Activated T-helper 2 cell treated with anti-CD3 and anti-CD28 coated beads, Interferon-gamma antibody, Interleukin-2, Interleukin-4, amounts not matched to agents 10 μg/mL and 5 μg/mL and 100 μg/mL, durations not matched to agents 14 hours and 24 hours and 36 hours (primary cell): ENCODE data around the gene XIST. TPM values are rescaled to one million over a fixed set of nuclear protein-coding genes. Genes with fewer than 3 reads are reported as not detected.
"Not testable (repeated sequence)": the region's sequence is repeated elsewhere in the genome, so short reads cannot be mapped to it uniquely, and the experiment has no call there.

ENCODE experiments used
- DNase-seq: peaks from one replicate; pipeline ENCODE4 v3.0.0; 2021; ENCODE audit warnings: low spot score
- H3K27ac Mint-ChIP-seq: one replicate; pipeline ENCODE4 v1.8.0; 2021; ENCODE audit warnings: mixed read lengths
- H3K27me3 Mint-ChIP-seq: one replicate; pipeline ENCODE4 v1.8.0; 2021; ENCODE audit warnings: low read depth, mixed read lengths
- H3K36me3 Mint-ChIP-seq: one replicate; pipeline ENCODE4 v1.8.0; 2021; ENCODE audit warnings: low read depth, mixed read lengths
- H3K4me1 Mint-ChIP-seq: one replicate; pipeline ENCODE4 v1.8.0; 2021; ENCODE audit warnings: low read depth, mixed read lengths
- H3K4me3 Mint-ChIP-seq: one replicate; pipeline ENCODE4 v1.8.0; 2021; ENCODE audit warnings: low read depth, mild to moderate bottlenecking, moderate library complexity, mixed read lengths
- H3K9me3 Mint-ChIP-seq: one replicate; pipeline ENCODE4 v1.8.0; 2021; ENCODE audit warnings: mixed read lengths
- intact Hi-C: fragments of 100-400 bp; cut with micrococcal nuclease; formaldehyde crosslinking; loops from one replicate; pipeline ENCODE4 v1.15.1; 2023
- total RNA-seq: library from RNA; stranded (reverse); gene quantifications from 2 replicates; pipeline ENCODE4 v1.2.3, GENCODE V29; 2022

Gene XIST
- total RNA-seq, 1 donor from 2014 or later = not detected

DNA sequence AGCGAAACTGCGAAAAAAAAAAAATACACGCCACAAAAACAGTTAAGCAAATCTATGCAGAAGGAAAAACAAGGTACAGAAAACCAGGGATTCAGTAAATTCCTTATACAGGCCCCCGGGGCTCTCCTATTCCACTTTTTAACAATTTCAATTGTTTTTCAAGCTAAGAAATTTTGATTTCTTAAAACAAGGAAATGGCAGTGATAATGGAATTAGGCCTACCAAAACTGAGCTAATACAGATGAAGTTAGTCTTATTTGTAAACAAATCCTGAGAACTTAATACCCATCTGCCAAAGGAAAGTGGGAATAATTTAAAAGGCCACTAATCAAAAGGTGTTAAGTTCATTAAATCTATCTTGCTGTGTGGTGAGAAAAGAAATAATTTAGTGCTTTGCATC is 20.2 kb downstream of the XIST start:
- H3K27me3 Mint-ChIP-seq = no peaks in the 10 kb centered on the region
- no peak overlapping the region for H3K4me3 Mint-ChIP-seq
- no peaks in the 10 kb centered on the region for H3K9me3 Mint-ChIP-seq
- no peaks in the 10 kb centered on the region for H3K4me1 Mint-ChIP-seq
- DNase-seq = no peak
- intact Hi-C loops = no loop called here
- H3K27ac Mint-ChIP-seq = no peak overlapping the region
- H3K36me3 Mint-ChIP-seq = no peaks in the 10 kb centered on the region

DNA sequence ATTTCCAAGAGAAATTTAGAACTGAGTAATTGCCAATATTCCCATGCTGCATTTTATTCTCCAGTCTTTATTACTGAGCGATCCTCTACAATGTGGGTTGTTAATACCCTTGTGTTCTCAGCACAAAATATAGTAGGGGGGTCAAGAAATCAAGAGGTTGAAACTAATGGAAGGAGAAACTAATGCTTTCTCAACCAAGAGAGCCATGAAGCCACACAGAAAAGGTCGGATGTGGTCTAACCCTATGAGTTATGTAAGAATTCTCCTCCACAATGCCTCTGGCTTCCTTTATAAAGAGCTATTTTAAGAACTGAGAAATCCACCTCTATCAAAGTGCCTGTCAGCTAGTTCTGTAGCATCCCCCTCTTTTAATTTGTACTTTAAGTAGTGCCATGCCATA is 21.0 kb downstream of the XIST start:
- Mint-ChIP-seq H3K4me3 (no peak overlapping the region), H3K27ac (no peak overlapping the region), H3K27me3 (no peaks in the 10 kb centered on the region), H3K36me3 (no peaks in the 10 kb centered on the region), H3K9me3 (no peaks in the 10 kb centered on the region), H3K4me1 (no peaks in the 10 kb centered on the region)
- intact Hi-C loops = no loop called here
- no peak for DNase-seq

DNA sequence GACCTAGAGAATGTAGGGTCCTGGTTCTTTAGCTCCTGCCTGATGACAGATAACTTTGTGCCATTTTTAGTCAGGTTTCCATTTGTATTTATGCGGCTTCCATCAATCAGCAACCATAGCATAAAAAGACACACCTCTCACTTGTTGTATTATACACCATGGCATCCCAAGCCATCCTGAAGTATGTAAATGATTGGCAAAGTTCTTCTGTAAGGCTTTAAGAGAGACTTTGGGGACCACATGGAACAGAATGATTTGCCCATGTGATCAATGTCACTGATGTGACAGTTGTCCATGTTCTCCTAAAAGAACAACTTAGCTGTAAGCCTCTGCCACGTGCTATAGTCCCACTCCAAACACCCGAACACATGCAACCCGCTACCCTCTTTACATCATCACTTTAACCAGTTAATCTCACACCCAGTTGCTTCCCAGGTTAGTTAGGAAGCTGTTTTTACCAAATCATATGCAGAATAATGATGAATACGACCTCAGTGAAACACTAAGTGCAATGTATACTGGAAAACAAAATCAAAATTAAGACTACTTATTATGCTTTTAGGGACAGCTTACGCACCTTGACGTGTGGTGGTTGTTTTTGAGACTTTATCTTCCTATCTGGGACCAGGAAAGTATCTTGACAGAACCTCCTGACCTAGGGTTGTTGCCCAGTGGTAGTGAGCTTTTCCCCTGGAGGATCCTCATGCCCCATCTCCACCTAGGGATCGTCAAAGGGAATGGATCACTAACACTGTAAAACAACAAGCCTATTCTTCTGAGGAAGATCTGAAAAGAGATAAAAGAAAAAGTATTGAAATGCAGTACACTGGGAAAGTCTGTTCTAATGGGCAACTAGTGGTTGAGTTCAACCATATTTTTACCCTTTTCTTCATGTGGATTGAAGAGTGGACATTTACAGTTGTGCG is 21.8 kb downstream of the XIST start:
- H3K36me3 Mint-ChIP-seq = no peaks in the 10 kb centered on the region
- H3K27me3 Mint-ChIP-seq = no peaks in the 10 kb centered on the region
- H3K27ac Mint-ChIP-seq = no peak overlapping the region
- no peak for DNase-seq
- no peak overlapping the region for H3K4me3 Mint-ChIP-seq
- no peaks in the 10 kb centered on the region for H3K4me1 Mint-ChIP-seq
- H3K9me3 Mint-ChIP-seq = no peaks in the 10 kb centered on the region
- intact Hi-C loops = no loop called here

DNA sequence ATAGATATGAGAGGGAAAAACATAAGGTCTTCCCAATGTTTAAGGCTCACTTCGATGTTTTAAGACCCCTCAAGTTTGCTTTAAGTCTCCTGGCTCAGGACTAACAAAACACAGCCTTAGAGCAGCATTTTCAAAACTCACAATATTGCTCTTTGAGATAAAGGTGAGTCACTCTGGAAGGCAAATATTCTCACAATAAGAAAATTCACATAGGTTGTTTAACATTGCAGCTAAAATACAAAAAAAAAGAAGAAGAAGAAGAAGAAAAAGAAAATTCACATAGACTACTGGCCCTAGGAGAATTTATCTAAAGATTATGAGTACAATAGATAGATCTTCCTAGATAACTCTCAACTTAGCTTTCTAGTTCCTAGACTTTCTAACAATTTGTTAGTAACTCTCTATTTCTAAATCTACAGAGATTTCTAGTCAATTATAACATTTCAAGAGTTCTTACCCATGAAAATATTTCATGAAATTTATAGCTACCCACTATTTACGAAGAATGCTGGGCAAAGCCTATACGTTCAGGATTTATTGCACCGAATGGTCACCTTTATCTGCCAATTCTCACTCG is 22.5 kb downstream of the XIST start:
- H3K9me3 Mint-ChIP-seq = no peaks in the 10 kb centered on the region
- H3K27ac Mint-ChIP-seq = no peak overlapping the region
- intact Hi-C loops = no loop called here
- no peak overlapping the region for H3K4me3 Mint-ChIP-seq
- no peaks in the 10 kb centered on the region for H3K27me3 Mint-ChIP-seq
- no peaks in the 10 kb centered on the region for H3K36me3 Mint-ChIP-seq
- no peak for DNase-seq
- H3K4me1 Mint-ChIP-seq = no peaks in the 10 kb centered on the region

DNA sequence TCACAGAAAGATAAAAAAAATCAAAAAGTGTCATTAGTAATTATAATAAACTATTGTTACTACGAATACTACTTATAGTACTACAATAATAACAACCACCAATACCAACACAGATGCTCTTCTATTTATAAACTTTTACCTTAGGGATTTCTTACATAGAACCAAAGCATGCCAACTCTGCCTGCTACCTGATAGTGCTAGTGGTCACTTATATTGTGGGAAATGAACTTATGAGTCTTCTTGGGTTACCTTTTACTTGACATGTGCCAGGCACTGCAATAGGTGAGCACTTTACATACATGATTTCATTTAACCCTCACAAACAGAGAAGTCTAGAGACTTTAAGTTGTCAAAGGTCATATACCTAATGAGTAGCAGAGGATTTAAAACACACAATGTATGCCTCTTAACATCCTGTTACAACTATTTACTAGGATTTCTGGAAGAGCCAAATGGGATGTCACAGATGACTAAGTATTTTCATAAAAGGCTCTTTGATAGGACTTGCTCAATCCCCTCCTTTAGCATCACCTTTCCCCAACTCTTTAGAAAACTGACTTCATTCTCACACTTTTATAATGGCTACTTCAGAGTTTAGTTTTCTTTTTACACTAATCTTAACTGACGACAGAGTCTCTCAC is 24.3 kb downstream of the XIST start:
- no peaks in the 10 kb centered on the region for H3K36me3 Mint-ChIP-seq
- no peak overlapping the region for H3K4me3 Mint-ChIP-seq

DNA sequence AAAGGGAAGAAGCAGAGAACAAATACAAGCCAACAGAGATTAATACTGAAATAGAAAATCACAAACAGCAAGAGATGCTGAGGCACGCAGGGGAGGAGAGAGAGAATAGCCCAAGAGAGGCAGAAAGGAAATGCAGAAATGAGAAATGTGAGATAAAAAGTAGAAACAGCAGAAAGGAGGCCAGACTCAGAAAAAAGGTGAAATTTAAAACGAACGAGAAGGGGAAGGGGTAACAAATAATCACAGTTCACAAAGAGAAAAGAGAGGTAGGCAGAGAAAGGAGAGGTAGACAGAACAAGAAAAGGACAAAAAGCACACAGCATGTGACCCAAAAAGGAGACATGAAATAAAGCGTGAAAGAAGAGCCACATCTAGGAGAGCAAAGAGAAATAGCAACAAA is 25.1 kb downstream of the XIST start:
- H3K36me3 Mint-ChIP-seq = no peaks in the 10 kb centered on the region
- H3K9me3 Mint-ChIP-seq = no peaks in the 10 kb centered on the region
- H3K27ac Mint-ChIP-seq = no peak overlapping the region
- intact Hi-C loops = no loop called here
- no peaks in the 10 kb centered on the region for H3K27me3 Mint-ChIP-seq
- no peak for DNase-seq
- H3K4me3 Mint-ChIP-seq = no peak overlapping the region
- no peaks in the 10 kb centered on the region for H3K4me1 Mint-ChIP-seq

More for the DNA sequence above, 24.3 kb downstream of the XIST start:
- intact Hi-C loops = no loop called here
- DNase-seq = no peak
- H3K27ac Mint-ChIP-seq = no peak overlapping the region
- no peaks in the 10 kb centered on the region for H3K4me1 Mint-ChIP-seq
- no peaks in the 10 kb centered on the region for H3K9me3 Mint-ChIP-seq
- H3K27me3 Mint-ChIP-seq = no peaks in the 10 kb centered on the region

DNA sequence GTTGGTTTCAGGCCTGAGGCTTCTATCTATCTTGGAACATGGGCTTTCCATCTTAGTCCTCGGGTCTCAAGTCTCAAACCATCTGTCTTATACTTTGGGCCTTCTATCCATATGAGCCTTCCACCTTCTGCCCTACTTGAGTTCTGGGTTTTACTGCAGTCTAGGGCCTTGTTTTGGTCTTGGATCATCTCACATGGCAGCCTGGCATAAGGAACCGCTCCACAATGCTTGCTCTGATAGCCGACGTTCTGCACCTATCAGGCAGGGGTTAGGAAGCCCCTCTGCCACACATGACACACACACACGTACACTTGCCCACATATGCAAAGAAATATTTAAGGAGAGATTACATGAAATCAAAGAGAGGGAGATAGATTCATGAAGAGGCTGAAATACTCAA is 25.5 kb downstream of the XIST start:
- H3K36me3 Mint-ChIP-seq = no peaks in the 10 kb centered on the region
- no peaks in the 10 kb centered on the region for H3K4me1 Mint-ChIP-seq
- intact Hi-C loops = no loop called here
- H3K9me3 Mint-ChIP-seq = no peaks in the 10 kb centered on the region
- H3K27ac Mint-ChIP-seq = no peak overlapping the region
- no peaks in the 10 kb centered on the region for H3K27me3 Mint-ChIP-seq
- DNase-seq = no peak
- H3K4me3 Mint-ChIP-seq = no peak overlapping the region

DNA sequence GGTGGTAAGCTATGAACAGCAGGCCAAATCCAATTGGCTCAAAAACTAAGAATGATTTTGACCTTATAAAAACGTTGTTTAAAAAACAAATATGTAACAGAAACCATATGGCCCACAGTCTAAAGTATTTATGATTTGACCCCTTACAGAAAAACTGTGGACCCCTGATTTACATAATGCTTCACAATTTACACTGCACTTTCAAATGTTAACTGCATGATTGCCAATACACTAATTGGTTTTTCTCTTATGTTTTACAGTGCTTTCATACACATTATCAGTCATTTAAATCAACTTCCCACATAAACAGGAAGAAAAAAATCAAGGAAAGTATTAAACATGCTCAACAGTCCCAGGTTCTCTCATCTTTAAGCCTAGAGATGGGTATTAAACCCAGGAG is 26.9 kb downstream of the XIST start:
- no peaks in the 10 kb centered on the region for H3K4me1 Mint-ChIP-seq
- H3K9me3 Mint-ChIP-seq = no peaks in the 10 kb centered on the region
- H3K36me3 Mint-ChIP-seq = no peaks in the 10 kb centered on the region
- no peak overlapping the region for H3K27ac Mint-ChIP-seq
- no peaks in the 10 kb centered on the region for H3K27me3 Mint-ChIP-seq
- intact Hi-C loops = no loop called here
- no peak for DNase-seq
- H3K4me3 Mint-ChIP-seq = no peak overlapping the region

DNA sequence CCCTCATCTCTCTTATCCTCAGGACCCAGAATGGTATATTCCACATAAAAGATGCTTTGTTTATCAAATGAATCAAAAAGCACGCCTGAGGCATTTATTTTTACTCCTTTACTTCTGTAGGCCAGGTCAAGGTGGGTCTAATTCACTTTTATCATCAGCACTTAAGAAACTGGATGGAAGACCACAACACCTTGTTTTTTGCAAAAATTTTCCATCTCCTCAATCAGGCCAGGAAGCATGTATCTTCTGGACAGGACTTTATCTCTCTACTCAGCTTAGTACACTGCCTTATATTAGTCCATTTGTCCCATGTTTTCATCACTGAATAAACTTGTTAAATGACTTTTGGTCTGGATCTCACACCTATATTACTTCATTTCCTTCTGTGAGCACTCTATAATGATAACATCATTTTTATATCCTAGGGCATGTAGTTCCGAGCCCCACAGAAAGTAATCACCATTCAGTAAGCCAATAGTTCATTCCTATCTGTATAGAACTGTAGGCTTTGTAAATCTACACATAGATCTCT is 29.0 kb downstream of the XIST start:
- H3K27me3 Mint-ChIP-seq = no peaks in the 10 kb centered on the region
- H3K27ac Mint-ChIP-seq = no peak overlapping the region
- no peaks in the 10 kb centered on the region for H3K9me3 Mint-ChIP-seq
- intact Hi-C loops = no loop called here
- no peak overlapping the region for H3K4me3 Mint-ChIP-seq
- DNase-seq = no peak
- H3K36me3 Mint-ChIP-seq = no peaks in the 10 kb centered on the region
- no peaks in the 10 kb centered on the region for H3K4me1 Mint-ChIP-seq

DNA sequence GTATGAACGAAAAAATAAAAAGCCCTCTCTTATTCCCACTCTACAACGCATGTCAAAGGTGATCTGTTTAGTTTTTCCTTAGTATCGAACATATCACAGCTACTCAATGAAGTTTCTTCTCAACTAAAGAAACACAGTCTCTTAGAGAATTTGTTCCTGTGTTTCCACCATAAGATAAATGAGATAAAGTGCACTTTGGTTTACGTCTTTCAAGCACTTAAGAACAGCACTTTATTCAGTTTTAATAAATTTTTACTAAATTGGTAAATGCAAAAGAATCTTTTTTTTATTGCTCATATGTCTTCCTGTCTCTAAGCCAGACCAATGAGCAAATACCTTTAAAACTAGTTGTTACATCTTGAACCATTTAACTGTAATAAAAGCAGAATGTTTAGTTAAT is 29.7 kb downstream of the XIST start:
- no peak for DNase-seq
- H3K27ac Mint-ChIP-seq = no peak overlapping the region
- H3K27me3 Mint-ChIP-seq = no peaks in the 10 kb centered on the region
- no peaks in the 10 kb centered on the region for H3K9me3 Mint-ChIP-seq
- H3K4me3 Mint-ChIP-seq = no peak overlapping the region
- no peaks in the 10 kb centered on the region for H3K36me3 Mint-ChIP-seq
- intact Hi-C loops = no loop called here
- H3K4me1 Mint-ChIP-seq = no peaks in the 10 kb centered on the region

DNA sequence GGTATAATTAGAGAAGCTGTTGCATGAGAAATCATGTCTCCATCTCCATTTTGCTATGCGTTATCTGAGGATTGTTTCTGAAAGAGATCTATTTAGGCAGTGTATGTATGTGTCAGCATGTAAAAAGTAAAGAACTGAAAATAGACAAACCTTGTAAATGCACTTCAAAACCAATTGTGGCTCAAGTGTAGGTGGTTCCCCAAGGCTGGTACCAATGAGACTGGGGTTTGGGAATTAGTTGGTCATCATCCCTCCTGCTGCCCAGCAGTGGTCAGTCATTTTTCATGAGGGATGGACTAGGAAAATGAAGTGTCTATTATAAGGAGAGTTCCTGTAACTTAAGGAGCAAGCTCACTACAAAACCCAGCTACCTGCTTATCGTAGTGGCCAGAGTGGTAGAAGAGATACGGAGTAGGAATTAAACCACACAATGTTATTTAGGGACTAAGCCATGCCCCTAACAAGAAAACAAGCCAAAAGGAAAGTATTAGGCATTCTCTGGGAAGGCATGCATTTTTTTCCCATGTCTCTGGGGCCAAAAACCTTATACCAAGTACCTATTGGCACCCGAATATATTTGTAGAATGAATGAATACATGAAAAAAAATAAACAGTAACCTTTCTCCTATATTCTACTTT is 30.5 kb downstream of the XIST start:
- Mint-ChIP-seq H3K9me3 (no peaks in the 10 kb centered on the region), H3K4me1 (no peaks in the 10 kb centered on the region), H3K27me3 (no peaks in the 10 kb centered on the region), H3K36me3 (no peaks in the 10 kb centered on the region), H3K27ac (no peak overlapping the region), H3K4me3 (no peak overlapping the region)
- no peak for DNase-seq
- intact Hi-C loops = no loop called here

DNA sequence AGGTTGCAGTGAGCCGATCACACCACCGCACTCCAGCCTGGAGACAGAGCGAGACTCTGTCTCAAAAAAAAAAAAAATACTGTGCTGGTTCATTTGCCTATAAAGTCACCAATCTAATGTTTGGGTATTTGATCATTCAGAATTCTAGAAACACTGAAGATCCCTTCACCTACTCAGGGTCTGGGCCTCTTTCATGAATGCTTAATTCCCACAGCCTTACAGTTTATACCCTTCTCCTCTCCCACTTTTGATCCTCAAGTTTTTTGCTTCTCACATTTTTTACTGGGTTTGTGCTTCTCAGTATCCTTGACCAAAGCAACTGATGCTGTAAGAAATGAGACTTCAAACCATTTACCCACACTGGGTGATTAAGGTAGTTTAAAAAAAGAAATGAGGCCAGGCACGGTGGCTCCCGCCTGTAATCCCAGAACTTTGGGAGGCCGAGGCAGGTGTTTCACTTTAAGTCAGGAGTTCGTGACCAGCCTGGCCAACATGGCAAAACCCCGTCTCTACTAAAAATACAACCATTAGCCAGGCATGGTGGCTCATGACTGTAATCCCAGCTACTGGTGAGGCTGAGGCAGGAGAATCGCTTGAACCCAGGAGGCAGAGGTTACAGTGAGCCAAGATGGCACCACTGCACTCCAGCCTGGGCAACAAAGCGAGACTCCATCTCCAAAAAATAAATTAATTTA is 32.5 kb downstream of the XIST start:
- intact Hi-C loops, H3K27ac Mint-ChIP-seq, H3K4me1 Mint-ChIP-seq, H3K4me3 Mint-ChIP-seq, H3K9me3 Mint-ChIP-seq, DNase-seq, H3K36me3 Mint-ChIP-seq, H3K27me3 Mint-ChIP-seq: not testable (repeated sequence)
